SK-N-SH (cell line): Measurements from ENCODE around the gene TMEM54. TPM values are rescaled to one million over a fixed set of nuclear protein-coding genes. Genes with fewer than 3 reads are reported as not detected.

ENCODE experiments used
- CTCF ChIA-PET: fragments of 300-600, 350-600 bp; formaldehyde crosslinking; extraction: SDS; loops from one replicate; lab custom pipeline; 2021; lab: Yijun Ruan, JAX
- POLR2A ChIA-PET: fragments of 350-600 bp; sonication (Branson Sonifier 250); formaldehyde crosslinking; extraction: SDS; loops from one replicate; lab custom pipeline; 2020; ENCODE audit warnings: antibody characterized with exemption, inconsistent platforms; lab: Yijun Ruan, JAX
- DNase-seq: peaks from one replicate; pipeline ENCODE4 v3.0.0; 2012
- H2AFZ ChIP-seq: fragments of 200-600 bp; sonication (generic); 2 replicates; pipeline ENCODE4 v1.8.1; 2016; ENCODE audit warnings: antibody characterized with exemption, mild to moderate bottlenecking, low read depth
- H3F3A ChIP-seq: fragments of 200-600 bp; sonication (generic); replicated peaks from 2 replicates; pipeline ENCODE3; 2016; ENCODE audit warnings: antibody characterized with exemption, mild to moderate bottlenecking; ENCODE audit not compliant: insufficient read depth
- H3K27ac ChIP-seq, 2 experiments: fragments of 200-500 bp in 1 of 2; fragments of 200-600 bp in 1 of 2; sonication (Bioruptor generic) in 1 of 2; sonication (generic), shearing (Covaris generic) in 1 of 2; 2 replicates each; pipeline versions ENCODE4 v1.5.1 to v1.6.1; 2014 to 2016; ENCODE audit warnings: low read depth in 2 of 2, inconsistent platforms in 1 of 2, low read length in 1 of 2, mild to moderate bottlenecking in 1 of 2, mixed read lengths in 1 of 2
- H3K27me3 ChIP-seq: fragments of 200-600 bp; sonication (generic), shearing (Covaris generic); 2 replicates; pipeline ENCODE4 v1.6.1; 2016; ENCODE audit warnings: mixed run types; ENCODE audit not compliant: insufficient read depth
- H3K36me3 ChIP-seq, 2 experiments: fragments of 200-500 bp in 1 of 2; fragments of 200-600 bp in 1 of 2; sonication (Bioruptor generic) in 1 of 2; sonication (generic) in 1 of 2; replicated peaks in 1 of 2; 2 replicates each; pipeline versions ENCODE3 to v1.5.1; 2014 to 2016; ENCODE audit warnings: low read length in 1 of 2, mild to moderate bottlenecking in 1 of 2; ENCODE audit not compliant: insufficient read depth in 2 of 2, control insufficient read depth in 1 of 2
- H3K4me1 ChIP-seq, 2 experiments: fragments of 200-500 bp in 1 of 2; fragments of 200-600 bp in 1 of 2; sonication (Bioruptor generic) in 1 of 2; sonication (generic), shearing (Covaris generic) in 1 of 2; 2 replicates each; pipeline versions ENCODE4 v1.5.1 to v1.6.1; 2014 to 2016; ENCODE audit warnings: low read depth in 1 of 2, low read length in 1 of 2, mixed run types in 1 of 2; ENCODE audit not compliant: insufficient read depth in 2 of 2, control insufficient read depth in 1 of 2
- H3K4me2 ChIP-seq: fragments of 200-600 bp; sonication (generic), shearing (Covaris generic); 2 replicates; pipeline ENCODE4 v1.6.1; 2017; ENCODE audit warnings: mixed run types
- H3K4me3 ChIP-seq, 2 experiments: fragments of 200-500 bp in 1 of 2; fragments of 200-600 bp in 1 of 2; sonication (Bioruptor generic) in 1 of 2; sonication (generic), shearing (Covaris generic) in 1 of 2; 2 replicates each; pipeline versions ENCODE4 v1.5.1 to v1.8.1; 2014 to 2016; ENCODE audit warnings: low read depth in 2 of 2, inconsistent platforms in 1 of 2, low read length in 1 of 2, mild to moderate bottlenecking in 1 of 2, mixed read lengths in 1 of 2, moderate library complexity in 1 of 2
- H3K79me2 ChIP-seq: fragments of 200-600 bp; sonication (generic); 2 replicates; pipeline ENCODE4 v1.8.1; 2017; ENCODE audit warnings: mild to moderate bottlenecking; ENCODE audit not compliant: insufficient read depth
- H3K9ac ChIP-seq: fragments of 200-600 bp; sonication (generic); 2 replicates; pipeline ENCODE4 v1.6.1; 2017; ENCODE audit warnings: mixed run types
- H3K9me2 ChIP-seq: fragments of 200-600 bp; sonication (generic); 2 replicates; pipeline ENCODE4 v1.6.1; 2017; ENCODE audit warnings: mixed run types
- H3K9me3 ChIP-seq: fragments of 200-600 bp; sonication (generic); 2 replicates; pipeline ENCODE4 v1.6.1; 2017; ENCODE audit warnings: mixed run types, mild to moderate bottlenecking, moderate library complexity
- H4K20me1 ChIP-seq: fragments of 200-600 bp; sonication (generic); 2 replicates; pipeline ENCODE4 v1.6.1; 2017; ENCODE audit warnings: mild to moderate bottlenecking, mixed run types; ENCODE audit not compliant: insufficient read depth
- ELF1 ChIP-seq: IDR thresholded peaks from 2 replicates; pipeline ENCODE4 v1.4.0; 2012
- FOSL2 ChIP-seq: IDR thresholded peaks from 2 replicates; pipeline ENCODE4 v1.4.0; 2012; ENCODE audit warnings: low read depth, mild to moderate bottlenecking, moderate library complexity, borderline replicate concordance
- FOXJ3 ChIP-seq: sonication (generic); formaldehyde crosslinking; IDR thresholded peaks from 2 replicates; pipeline ENCODE4 v1.5.1; 2020; ENCODE audit warnings: mild to moderate bottlenecking, missing genetic modification reagents
- FOXM1 ChIP-seq: IDR thresholded peaks from 2 replicates; pipeline ENCODE4 v1.4.0; 2012; ENCODE audit warnings: low read depth, mild to moderate bottlenecking
- GABPA ChIP-seq: IDR thresholded peaks from 2 replicates; pipeline ENCODE4 v1.4.0; 2012; ENCODE audit warnings: low read depth, mild to moderate bottlenecking
- MXI1 ChIP-seq: IDR thresholded peaks from 2 replicates; pipeline ENCODE4 v1.6.1; 2012; ENCODE audit warnings: mild to moderate bottlenecking, low read depth, low read length, improper control_type of control experiment
- NRF1 ChIP-seq: IDR thresholded peaks from 2 replicates; pipeline ENCODE4 v1.6.1; 2012; ENCODE audit warnings: low read depth, mild to moderate bottlenecking, low read length
- RAD21 ChIP-seq: IDR thresholded peaks from 2 replicates; pipeline ENCODE4 v1.6.1; 2012; ENCODE audit warnings: mild to moderate bottlenecking, low read length
- RCOR1 ChIP-seq: fragments of 150-350 bp; IDR thresholded peaks from 2 replicates; pipeline ENCODE4 v1.6.1; 2017; ENCODE audit warnings: antibody characterized with exemption, low read length
- RFX5 ChIP-seq: IDR thresholded peaks from 2 replicates; pipeline ENCODE4 v1.6.1; 2012; ENCODE audit warnings: mild to moderate bottlenecking, improper control_type of control experiment, low read length
- SIN3A ChIP-seq: IDR thresholded peaks from 2 replicates; pipeline ENCODE4 v1.6.1; 2012; ENCODE audit warnings: low read depth, mild to moderate bottlenecking, low read length, moderate library complexity, borderline replicate concordance
- SMC3 ChIP-seq: IDR thresholded peaks from 2 replicates; pipeline ENCODE4 v1.6.1; 2012; ENCODE audit warnings: low read depth, low read length, improper control_type of control experiment
- TAF1 ChIP-seq: IDR thresholded peaks from 2 replicates; pipeline ENCODE4 v1.6.1; 2012; ENCODE audit warnings: low read depth, mild to moderate bottlenecking, low read length, moderate library complexity, borderline replicate concordance
- TEAD4 ChIP-seq: IDR thresholded peaks from 2 replicates; pipeline ENCODE4 v1.4.0; 2012; ENCODE audit warnings: mild to moderate bottlenecking, borderline replicate concordance; ENCODE audit not compliant: insufficient read depth
- USF1 ChIP-seq: IDR thresholded peaks from 2 replicates; pipeline ENCODE4 v1.4.0; 2012; ENCODE audit warnings: low read depth, borderline replicate concordance
- WGBS: methylation state at CpG from one replicate; pipeline ENCODE4 v1.1.6; 2017; ENCODE audit warnings: low lambda C conversion rate; 5-methylcytosine and 5-hydroxymethylcytosine counted together
- polyA plus RNA-seq, 3 experiments: library from polyadenylated mRNA; depleted of rRNA; stranded (reverse); fragments of >200 nt; gene quantifications; 2 replicates each; pipeline ENCODE4 v1.2.3, GENCODE V29; 2012
- TF ChIP-seq, protein P1 (sequence below): IDR thresholded peaks from 2 replicates; pipeline ENCODE4 v1.6.1; 2012; ENCODE audit warnings: mild to moderate bottlenecking, low read depth, low read length, moderate library complexity
- TF ChIP-seq, protein P2 (sequence below): IDR thresholded peaks from 2 replicates; pipeline ENCODE4; 2012
- TF ChIP-seq, protein P3 (sequence below): fragments of 150-350 bp; IDR thresholded peaks from 2 replicates; pipeline ENCODE4 v1.6.1; 2017; ENCODE audit warnings: antibody characterized with exemption, low read length, low read depth, borderline replicate concordance
- TF ChIP-seq, protein P4 (sequence below): fragments of 200-600 bp; sonication (generic); IDR thresholded peaks from 2 replicates; pipeline ENCODE4 v1.6.1; 2017; ENCODE audit warnings: antibody characterized with exemption, mild to moderate bottlenecking, moderate library complexity

The TMEM54 gene
- polyA plus RNA-seq, 1 of the 3 experiments (the other 2 are of a cell fraction) = 66.6 TPM

- no peaks in the 10 kb centered on the region for H3K9me3 ChIP-seq
- WGBS = 100% methylated on average over 1 of the region's 1 CpG
- no peak overlapping the region for H3K27ac ChIP-seq
- peaks cover 14% of the 10 kb centered on the region for H4K20me1 ChIP-seq
- H3K9ac ChIP-seq = no peak overlapping the region
- no peak overlapping the region for H3K4me3 ChIP-seq
- H3K36me3 ChIP-seq = peaks cover 27 to 31% of the 10 kb centered on the region in 2 experiments
- H3K9me2 ChIP-seq = no peaks in the 10 kb centered on the region
- ChIA-PET CTCF (interaction anchor here (0.7 to 2.6 kb wide), 3 partner anchors 8 to 16 kb away, joined by 3 to 9 read pairs (median 4); no protein-coding TSS in a partner anchor), POLR2A (no interaction called here)
- DNase-seq = no peak
- peaks cover 13% of the 10 kb centered on the region for H3F3A ChIP-seq
- peaks cover 55% of the 10 kb centered on the region for H3K79me2 ChIP-seq
- H2AFZ ChIP-seq = no peak overlapping the region
- no peaks in the 10 kb centered on the region for H3K27me3 ChIP-seq
- TF ChIP-seq FOSL2 = no peak
- TF ChIP-seq, protein P1, sequence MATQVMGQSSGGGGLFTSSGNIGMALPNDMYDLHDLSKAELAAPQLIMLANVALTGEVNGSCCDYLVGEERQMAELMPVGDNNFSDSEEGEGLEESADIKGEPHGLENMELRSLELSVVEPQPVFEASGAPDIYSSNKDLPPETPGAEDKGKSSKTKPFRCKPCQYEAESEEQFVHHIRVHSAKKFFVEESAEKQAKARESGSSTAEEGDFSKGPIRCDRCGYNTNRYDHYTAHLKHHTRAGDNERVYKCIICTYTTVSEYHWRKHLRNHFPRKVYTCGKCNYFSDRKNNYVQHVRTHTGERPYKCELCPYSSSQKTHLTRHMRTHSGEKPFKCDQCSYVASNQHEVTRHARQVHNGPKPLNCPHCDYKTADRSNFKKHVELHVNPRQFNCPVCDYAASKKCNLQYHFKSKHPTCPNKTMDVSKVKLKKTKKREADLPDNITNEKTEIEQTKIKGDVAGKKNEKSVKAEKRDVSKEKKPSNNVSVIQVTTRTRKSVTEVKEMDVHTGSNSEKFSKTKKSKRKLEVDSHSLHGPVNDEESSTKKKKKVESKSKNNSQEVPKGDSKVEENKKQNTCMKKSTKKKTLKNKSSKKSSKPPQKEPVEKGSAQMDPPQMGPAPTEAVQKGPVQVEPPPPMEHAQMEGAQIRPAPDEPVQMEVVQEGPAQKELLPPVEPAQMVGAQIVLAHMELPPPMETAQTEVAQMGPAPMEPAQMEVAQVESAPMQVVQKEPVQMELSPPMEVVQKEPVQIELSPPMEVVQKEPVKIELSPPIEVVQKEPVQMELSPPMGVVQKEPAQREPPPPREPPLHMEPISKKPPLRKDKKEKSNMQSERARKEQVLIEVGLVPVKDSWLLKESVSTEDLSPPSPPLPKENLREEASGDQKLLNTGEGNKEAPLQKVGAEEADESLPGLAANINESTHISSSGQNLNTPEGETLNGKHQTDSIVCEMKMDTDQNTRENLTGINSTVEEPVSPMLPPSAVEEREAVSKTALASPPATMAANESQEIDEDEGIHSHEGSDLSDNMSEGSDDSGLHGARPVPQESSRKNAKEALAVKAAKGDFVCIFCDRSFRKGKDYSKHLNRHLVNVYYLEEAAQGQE = no peak
- TF ChIP-seq, protein P2, sequence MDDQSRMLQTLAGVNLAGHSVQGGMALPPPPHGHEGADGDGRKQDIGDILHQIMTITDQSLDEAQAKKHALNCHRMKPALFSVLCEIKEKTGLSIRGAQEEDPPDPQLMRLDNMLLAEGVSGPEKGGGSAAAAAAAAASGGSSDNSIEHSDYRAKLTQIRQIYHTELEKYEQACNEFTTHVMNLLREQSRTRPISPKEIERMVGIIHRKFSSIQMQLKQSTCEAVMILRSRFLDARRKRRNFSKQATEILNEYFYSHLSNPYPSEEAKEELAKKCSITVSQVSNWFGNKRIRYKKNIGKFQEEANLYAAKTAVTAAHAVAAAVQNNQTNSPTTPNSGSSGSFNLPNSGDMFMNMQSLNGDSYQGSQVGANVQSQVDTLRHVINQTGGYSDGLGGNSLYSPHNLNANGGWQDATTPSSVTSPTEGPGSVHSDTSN = no peak
- TF ChIP-seq NRF1 = no peak
- TF ChIP-seq, protein P3, sequence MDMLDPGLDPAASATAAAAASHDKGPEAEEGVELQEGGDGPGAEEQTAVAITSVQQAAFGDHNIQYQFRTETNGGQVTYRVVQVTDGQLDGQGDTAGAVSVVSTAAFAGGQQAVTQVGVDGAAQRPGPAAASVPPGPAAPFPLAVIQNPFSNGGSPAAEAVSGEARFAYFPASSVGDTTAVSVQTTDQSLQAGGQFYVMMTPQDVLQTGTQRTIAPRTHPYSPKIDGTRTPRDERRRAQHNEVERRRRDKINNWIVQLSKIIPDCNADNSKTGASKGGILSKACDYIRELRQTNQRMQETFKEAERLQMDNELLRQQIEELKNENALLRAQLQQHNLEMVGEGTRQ = no peak
- no peak for TF ChIP-seq USF1
- no peak for TF ChIP-seq SIN3A
- TF ChIP-seq SMC3 = no peak
- TF ChIP-seq GABPA = no peak
- TF ChIP-seq FOXM1 = no peak
- TF ChIP-seq RCOR1 = no peak
- no peak for TF ChIP-seq TEAD4
- no peak for TF ChIP-seq MXI1
- TF ChIP-seq FOXJ3 (CRISPR knock-in tag) = no peak
- no peak for TF ChIP-seq RAD21
- no peak for TF ChIP-seq TAF1
- TF ChIP-seq ELF1 = no peak
- TF ChIP-seq RFX5 = no peak
- TF ChIP-seq, protein P4, sequence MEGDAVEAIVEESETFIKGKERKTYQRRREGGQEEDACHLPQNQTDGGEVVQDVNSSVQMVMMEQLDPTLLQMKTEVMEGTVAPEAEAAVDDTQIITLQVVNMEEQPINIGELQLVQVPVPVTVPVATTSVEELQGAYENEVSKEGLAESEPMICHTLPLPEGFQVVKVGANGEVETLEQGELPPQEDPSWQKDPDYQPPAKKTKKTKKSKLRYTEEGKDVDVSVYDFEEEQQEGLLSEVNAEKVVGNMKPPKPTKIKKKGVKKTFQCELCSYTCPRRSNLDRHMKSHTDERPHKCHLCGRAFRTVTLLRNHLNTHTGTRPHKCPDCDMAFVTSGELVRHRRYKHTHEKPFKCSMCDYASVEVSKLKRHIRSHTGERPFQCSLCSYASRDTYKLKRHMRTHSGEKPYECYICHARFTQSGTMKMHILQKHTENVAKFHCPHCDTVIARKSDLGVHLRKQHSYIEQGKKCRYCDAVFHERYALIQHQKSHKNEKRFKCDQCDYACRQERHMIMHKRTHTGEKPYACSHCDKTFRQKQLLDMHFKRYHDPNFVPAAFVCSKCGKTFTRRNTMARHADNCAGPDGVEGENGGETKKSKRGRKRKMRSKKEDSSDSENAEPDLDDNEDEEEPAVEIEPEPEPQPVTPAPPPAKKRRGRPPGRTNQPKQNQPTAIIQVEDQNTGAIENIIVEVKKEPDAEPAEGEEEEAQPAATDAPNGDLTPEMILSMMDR = no peak
- peaks cover 2 to 3% of the 10 kb centered on the region in 2 experiments; a peak in 2 of 4 replicates for H3K4me1 ChIP-seq
- H3K4me2 ChIP-seq = no peak overlapping the region
These were observed 47.2 kb upstream of the TMEM54 start for GRCh38 chr1:32948390-32948722.
